Measurements from ENCODE around the gene C1QL2.

DNA sequence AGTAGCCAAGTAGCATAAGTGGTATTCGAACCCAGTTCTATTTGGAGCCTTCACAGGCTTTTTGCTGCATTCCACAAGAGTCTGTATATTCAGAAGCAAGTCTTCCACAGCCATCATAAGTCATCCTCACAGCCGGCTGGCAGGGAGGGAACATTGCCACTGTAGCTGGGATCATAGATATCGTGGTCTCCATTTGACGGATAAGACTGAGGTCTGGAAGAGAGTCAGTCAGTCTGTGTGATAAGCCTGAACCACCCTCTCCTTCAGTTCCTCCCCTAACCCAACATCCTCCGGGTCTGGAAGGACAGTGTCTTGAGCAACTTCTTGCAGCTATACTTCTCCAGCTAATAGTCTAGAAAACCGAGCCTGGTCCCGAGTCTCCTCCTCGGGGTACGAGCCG, 17.0 kb upstream of the C1QL2 start:
- TF ChIP-seq, protein P1, sequence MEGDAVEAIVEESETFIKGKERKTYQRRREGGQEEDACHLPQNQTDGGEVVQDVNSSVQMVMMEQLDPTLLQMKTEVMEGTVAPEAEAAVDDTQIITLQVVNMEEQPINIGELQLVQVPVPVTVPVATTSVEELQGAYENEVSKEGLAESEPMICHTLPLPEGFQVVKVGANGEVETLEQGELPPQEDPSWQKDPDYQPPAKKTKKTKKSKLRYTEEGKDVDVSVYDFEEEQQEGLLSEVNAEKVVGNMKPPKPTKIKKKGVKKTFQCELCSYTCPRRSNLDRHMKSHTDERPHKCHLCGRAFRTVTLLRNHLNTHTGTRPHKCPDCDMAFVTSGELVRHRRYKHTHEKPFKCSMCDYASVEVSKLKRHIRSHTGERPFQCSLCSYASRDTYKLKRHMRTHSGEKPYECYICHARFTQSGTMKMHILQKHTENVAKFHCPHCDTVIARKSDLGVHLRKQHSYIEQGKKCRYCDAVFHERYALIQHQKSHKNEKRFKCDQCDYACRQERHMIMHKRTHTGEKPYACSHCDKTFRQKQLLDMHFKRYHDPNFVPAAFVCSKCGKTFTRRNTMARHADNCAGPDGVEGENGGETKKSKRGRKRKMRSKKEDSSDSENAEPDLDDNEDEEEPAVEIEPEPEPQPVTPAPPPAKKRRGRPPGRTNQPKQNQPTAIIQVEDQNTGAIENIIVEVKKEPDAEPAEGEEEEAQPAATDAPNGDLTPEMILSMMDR (IDR thresholded peaks at IDR 0.05): no peak
- no peak for TF ChIP-seq POLR2A (IDR thresholded peaks at IDR 0.05)
